ENCODE measurements around the gene TSPAN9. TPM values are rescaled to one million over a fixed set of nuclear protein-coding genes. Genes with fewer than 3 reads are reported as not detected.

TSPAN9 gene
- polyA plus RNA-seq, 2 of the 4 experiments (the other 2 are of a cell fraction): 12.4 to 16.1 TPM

DNA sequence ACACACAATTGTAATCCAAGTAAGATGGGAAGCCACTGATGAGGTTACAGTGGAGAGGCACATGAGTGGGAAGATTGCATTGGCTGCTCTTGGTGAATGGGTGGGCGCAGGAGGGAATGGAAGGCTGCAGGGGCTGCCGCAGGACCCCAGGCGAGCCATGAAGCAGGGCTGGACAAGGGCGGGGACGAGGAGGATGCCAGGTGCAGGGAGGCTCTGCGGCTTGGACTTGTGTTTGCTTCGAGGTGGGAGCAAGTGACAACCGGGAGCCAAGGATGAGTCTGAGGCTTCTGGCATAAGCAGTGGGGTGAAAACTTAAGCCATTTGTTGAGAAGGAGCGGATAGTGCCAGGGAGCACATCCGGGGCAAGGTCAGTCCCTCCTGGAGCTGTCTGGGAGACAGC lies 115.0 kb downstream of the TSPAN9 start:
- ChIA-PET POLR2A (no interaction called here), CTCF (interaction anchor here (1.4 to 5.3 kb wide), 3 partner anchors 10 to 57 kb away, joined by 3 to 41 read pairs (median 38); no protein-coding TSS in a partner anchor)
- H3K9me3 ChIP-seq: no peaks in the 10 kb centered on the region
- WGBS (ENCODE audit: missing lambda C conversion rate): 78% methylated on average over 10 of the region's 10 CpGs
- FAIRE-seq (no peak), ATAC-seq (no peak), DNase-seq (ENCODE audit: low read depth in 1 of 2, low spot score in 1 of 2) (no peak)
- no peak overlapping the region for H3K27ac ChIP-seq
- no peak overlapping the region for H3K4me2 ChIP-seq
- H3K4me1 ChIP-seq: no peaks in the 10 kb centered on the region
- TF ChIP-seq, protein P1, sequence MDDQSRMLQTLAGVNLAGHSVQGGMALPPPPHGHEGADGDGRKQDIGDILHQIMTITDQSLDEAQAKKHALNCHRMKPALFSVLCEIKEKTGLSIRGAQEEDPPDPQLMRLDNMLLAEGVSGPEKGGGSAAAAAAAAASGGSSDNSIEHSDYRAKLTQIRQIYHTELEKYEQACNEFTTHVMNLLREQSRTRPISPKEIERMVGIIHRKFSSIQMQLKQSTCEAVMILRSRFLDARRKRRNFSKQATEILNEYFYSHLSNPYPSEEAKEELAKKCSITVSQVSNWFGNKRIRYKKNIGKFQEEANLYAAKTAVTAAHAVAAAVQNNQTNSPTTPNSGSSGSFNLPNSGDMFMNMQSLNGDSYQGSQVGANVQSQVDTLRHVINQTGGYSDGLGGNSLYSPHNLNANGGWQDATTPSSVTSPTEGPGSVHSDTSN (IDR thresholded peaks at IDR 0.05): no peak
- TF ChIP-seq, protein P2, sequence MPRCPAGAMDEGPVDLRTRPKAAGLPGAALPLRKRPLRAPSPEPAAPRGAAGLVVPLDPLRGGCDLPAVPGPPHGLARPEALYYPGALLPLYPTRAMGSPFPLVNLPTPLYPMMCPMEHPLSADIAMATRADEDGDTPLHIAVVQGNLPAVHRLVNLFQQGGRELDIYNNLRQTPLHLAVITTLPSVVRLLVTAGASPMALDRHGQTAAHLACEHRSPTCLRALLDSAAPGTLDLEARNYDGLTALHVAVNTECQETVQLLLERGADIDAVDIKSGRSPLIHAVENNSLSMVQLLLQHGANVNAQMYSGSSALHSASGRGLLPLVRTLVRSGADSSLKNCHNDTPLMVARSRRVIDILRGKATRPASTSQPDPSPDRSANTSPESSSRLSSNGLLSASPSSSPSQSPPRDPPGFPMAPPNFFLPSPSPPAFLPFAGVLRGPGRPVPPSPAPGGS (IDR thresholded peaks at IDR 0.05): no peak
- no peak for TF ChIP-seq EHMT2 (IDR thresholded peaks at IDR 0.05; ENCODE audit: low read depth)
- TF ChIP-seq RAD21 (conservative IDR thresholded peaks at IDR 0.05 in 1 of 2, IDR thresholded peaks at IDR 0.05 in 1 of 2): no peak
- TF ChIP-seq, protein P3, sequence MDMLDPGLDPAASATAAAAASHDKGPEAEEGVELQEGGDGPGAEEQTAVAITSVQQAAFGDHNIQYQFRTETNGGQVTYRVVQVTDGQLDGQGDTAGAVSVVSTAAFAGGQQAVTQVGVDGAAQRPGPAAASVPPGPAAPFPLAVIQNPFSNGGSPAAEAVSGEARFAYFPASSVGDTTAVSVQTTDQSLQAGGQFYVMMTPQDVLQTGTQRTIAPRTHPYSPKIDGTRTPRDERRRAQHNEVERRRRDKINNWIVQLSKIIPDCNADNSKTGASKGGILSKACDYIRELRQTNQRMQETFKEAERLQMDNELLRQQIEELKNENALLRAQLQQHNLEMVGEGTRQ (IDR thresholded peaks at IDR 0.05): no peak
- TF ChIP-seq ZNF302 (CRISPR knock-in tag; IDR thresholded peaks at IDR 0.05): no peak
- no peak for TF ChIP-seq RCOR1 (IDR thresholded peaks at IDR 0.05; ENCODE audit: low read depth, low read length)
- TF ChIP-seq KDM5A (IDR thresholded peaks at IDR 0.05): no peak
- TF ChIP-seq JUN (IDR thresholded peaks at IDR 0.05): no peak
- H3K4me3 ChIP-seq: no peak overlapping the region

DNA sequence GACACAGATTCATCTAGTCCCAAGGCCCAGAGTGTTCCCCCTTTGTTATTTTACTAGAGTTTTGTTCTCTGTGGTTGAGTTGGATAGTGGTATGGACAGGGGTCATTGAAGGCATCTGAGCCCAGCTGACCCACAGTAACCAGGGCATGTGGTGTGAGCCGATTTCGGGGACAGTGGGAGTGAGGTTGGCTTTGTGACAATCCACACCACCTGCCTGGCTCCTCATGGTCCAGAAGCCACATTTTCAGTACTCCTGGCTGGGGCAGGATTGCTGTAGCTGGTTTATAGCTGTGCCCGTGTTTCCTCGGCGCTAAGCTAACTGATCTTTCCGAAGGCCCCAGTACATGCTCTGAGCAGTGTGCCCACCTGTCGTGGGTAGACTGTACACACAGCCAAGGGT lies 116.0 kb downstream of the TSPAN9 start:
- no peak for FAIRE-seq
- DNase-seq (ENCODE audit: low read depth in 1 of 2, low spot score in 1 of 2): no peak
- H3K4me2 ChIP-seq: no peak overlapping the region
- H3K4me1 ChIP-seq: no peaks in the 10 kb centered on the region
- no peak for TF ChIP-seq EHMT2 (IDR thresholded peaks at IDR 0.05; ENCODE audit: low read depth)
- TF ChIP-seq GATA3 (IDR thresholded peaks at IDR 0.05; ENCODE audit: borderline replicate concordance): no peak
- TF ChIP-seq ZNF302 (CRISPR knock-in tag; IDR thresholded peaks at IDR 0.05): no peak
- TF ChIP-seq, protein P4, sequence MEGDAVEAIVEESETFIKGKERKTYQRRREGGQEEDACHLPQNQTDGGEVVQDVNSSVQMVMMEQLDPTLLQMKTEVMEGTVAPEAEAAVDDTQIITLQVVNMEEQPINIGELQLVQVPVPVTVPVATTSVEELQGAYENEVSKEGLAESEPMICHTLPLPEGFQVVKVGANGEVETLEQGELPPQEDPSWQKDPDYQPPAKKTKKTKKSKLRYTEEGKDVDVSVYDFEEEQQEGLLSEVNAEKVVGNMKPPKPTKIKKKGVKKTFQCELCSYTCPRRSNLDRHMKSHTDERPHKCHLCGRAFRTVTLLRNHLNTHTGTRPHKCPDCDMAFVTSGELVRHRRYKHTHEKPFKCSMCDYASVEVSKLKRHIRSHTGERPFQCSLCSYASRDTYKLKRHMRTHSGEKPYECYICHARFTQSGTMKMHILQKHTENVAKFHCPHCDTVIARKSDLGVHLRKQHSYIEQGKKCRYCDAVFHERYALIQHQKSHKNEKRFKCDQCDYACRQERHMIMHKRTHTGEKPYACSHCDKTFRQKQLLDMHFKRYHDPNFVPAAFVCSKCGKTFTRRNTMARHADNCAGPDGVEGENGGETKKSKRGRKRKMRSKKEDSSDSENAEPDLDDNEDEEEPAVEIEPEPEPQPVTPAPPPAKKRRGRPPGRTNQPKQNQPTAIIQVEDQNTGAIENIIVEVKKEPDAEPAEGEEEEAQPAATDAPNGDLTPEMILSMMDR (IDR thresholded peaks at IDR 0.05): no peak
- TF ChIP-seq TP53 (CRISPR knock-in tag; IDR thresholded peaks at IDR 0.05): no peak
- TF ChIP-seq, protein P1 (IDR thresholded peaks at IDR 0.05): no peak
- TF ChIP-seq HEYL (CRISPR knock-in tag; IDR thresholded peaks at IDR 0.05): no peak
- TF ChIP-seq CEBPB (IDR thresholded peaks at IDR 0.05): no peak
- no peak for TF ChIP-seq RCOR1 (IDR thresholded peaks at IDR 0.05; ENCODE audit: low read depth, low read length)
- no peak for TF ChIP-seq MAZ (IDR thresholded peaks at IDR 0.05; ENCODE audit: borderline replicate concordance, low read depth, low read length)
- no peak for TF ChIP-seq NFE2L2 (conservative IDR thresholded peaks at IDR 0.05; ENCODE audit: low read length)
- ChIA-PET POLR2A (interaction anchor here (0.6 kb wide), 1 partner anchor 72 kb away, joined by 3 read pairs; no protein-coding TSS in a partner anchor), CTCF (interaction anchor here (1.5 to 5.3 kb wide), 3 partner anchors 9 to 83 kb away, joined by 4 to 41 read pairs (median 38); no protein-coding TSS in a partner anchor)
- no peak overlapping the region for H3K27ac ChIP-seq
- WGBS (ENCODE audit: missing lambda C conversion rate): 65% methylated on average over 7 of the region's 7 CpGs
- no peak for ATAC-seq
- H3K9me3 ChIP-seq: no peaks in the 10 kb centered on the region
- no peak overlapping the region for H3K4me3 ChIP-seq
